IMR-90 (cell line): Measurements from ENCODE around the gene DIAPH2. TPM values are rescaled to one million over a fixed set of nuclear protein-coding genes. Genes with fewer than 3 reads are reported as not detected.

Experiments
- ATAC-seq: fragments of 200-7000 bp; cut with Tn5 transposase; 2 replicates; pipeline ENCODE4 v1.9.1; 2020; ENCODE audit warnings: low read depth, mild to moderate bottlenecking, moderate library complexity
- BruUV-seq: library from RNA; stranded (reverse); fragments of 400-500 nt; replicated peaks from 2 replicates; lab custom pipeline; 2021; lab: Mats Ljungman, UMichigan
- CTCF ChIA-PET: fragments of 300-600 bp; formaldehyde crosslinking; extraction: SDS; loops from one replicate; lab custom pipeline; 2021; ENCODE audit warnings: antibody characterized with exemption; lab: Yijun Ruan, JAX
- POLR2A ChIA-PET: fragments of 300-600 bp; sonication (Branson Sonifier 250); formaldehyde crosslinking; loops from one replicate; lab custom pipeline; 2022; ENCODE audit warnings: antibody characterized with exemption; ENCODE audit not compliant: unreplicated experiment; lab: Charles Lee
- DNase-seq: peaks from one replicate; pipeline ENCODE4 v3.0.0; 2013
- H2AFZ ChIP-seq: replicated peaks from 2 replicates; pipeline ENCODE3; 2013; ENCODE audit warnings: low read length, mild to moderate bottlenecking; ENCODE audit not compliant: poor library complexity
- H2AK5ac ChIP-seq: 2 replicates; pipeline ENCODE4 v1.6.1; 2013; ENCODE audit warnings: low read depth, low read length, inconsistent platforms
- H2AK9ac ChIP-seq: replicated peaks from 2 replicates; pipeline ENCODE3; 2013; ENCODE audit warnings: mild to moderate bottlenecking, low read depth, low read length, moderate library complexity; ENCODE audit not compliant: poor library complexity
- H2BK120ac ChIP-seq: 2 replicates; pipeline ENCODE4 v1.6.1; 2013; ENCODE audit warnings: low read depth, low read length, inconsistent platforms
- H2BK15ac ChIP-seq: 3 replicates; pipeline ENCODE4 v1.6.1; 2013; ENCODE audit warnings: low read depth, low read length, inconsistent platforms
- H2BK20ac ChIP-seq: 2 replicates; pipeline ENCODE4 v1.6.1; 2013; ENCODE audit warnings: low read depth, mild to moderate bottlenecking, inconsistent platforms, low read length, moderate library complexity
- H2BK5ac ChIP-seq: 2 replicates; pipeline ENCODE4 v1.6.1; 2013; ENCODE audit warnings: mild to moderate bottlenecking, low read depth, low read length, inconsistent platforms; ENCODE audit not compliant: poor library complexity, severe bottlenecking
- H3K14ac ChIP-seq: replicated peaks from 2 replicates; pipeline ENCODE4 v1.6.1; 2013; ENCODE audit warnings: low read depth, low read length, inconsistent platforms
- H3K18ac ChIP-seq: 2 replicates; pipeline ENCODE4 v1.6.1; 2013; ENCODE audit warnings: low read depth, low read length, control low read depth
- H3K23ac ChIP-seq: 2 replicates; pipeline ENCODE4 v1.6.1; 2013; ENCODE audit warnings: low read depth, low read length, inconsistent platforms
- H3K27ac ChIP-seq: 2 replicates; pipeline ENCODE4 v1.5.1; 2013; ENCODE audit warnings: mild to moderate bottlenecking, control low read depth, low read length; ENCODE audit not compliant: insufficient read depth
- H3K27me3 ChIP-seq: 2 replicates; pipeline ENCODE4 v1.6.1; 2013; ENCODE audit warnings: low read length; ENCODE audit not compliant: control insufficient read depth, insufficient read depth
- H3K36me3 ChIP-seq: 2 replicates; pipeline ENCODE4 v1.6.1; 2013; ENCODE audit warnings: low read length, mixed read lengths; ENCODE audit not compliant: control insufficient read depth, insufficient read depth
- H3K4ac ChIP-seq: 2 replicates; pipeline ENCODE4 v1.6.1; 2013; ENCODE audit warnings: low read depth, low read length, inconsistent platforms
- H3K4me1 ChIP-seq: 2 replicates; pipeline ENCODE4 v1.6.1; 2013; ENCODE audit warnings: low read length, mixed read lengths; ENCODE audit not compliant: control insufficient read depth, insufficient read depth
- H3K4me2 ChIP-seq: 2 replicates; pipeline ENCODE4 v1.6.1; 2013; ENCODE audit warnings: low read depth, mild to moderate bottlenecking, control low read depth, low read length, moderate library complexity
- H3K4me3 ChIP-seq: 2 replicates; pipeline ENCODE4 v1.5.1; 2013; ENCODE audit warnings: low read depth, mild to moderate bottlenecking, control low read depth, low read length, moderate library complexity; ENCODE audit not compliant: insufficient read depth
- H3K56ac ChIP-seq: 2 replicates; pipeline ENCODE4 v1.6.1; 2013; ENCODE audit warnings: low read length, inconsistent platforms; ENCODE audit not compliant: insufficient read depth; ENCODE audit errors: extremely low read depth
- H3K79me1 ChIP-seq, 2 experiments: 2 replicates each; pipeline ENCODE4 v1.6.1; 2013; ENCODE audit warnings: low read length in 2 of 2, inconsistent platforms in 1 of 2, low read depth in 1 of 2
- H3K9ac ChIP-seq: 2 replicates; pipeline ENCODE4 v1.6.1; 2013; ENCODE audit warnings: low read depth, low read length, control low read depth
- H3K9me1 ChIP-seq: 2 replicates; pipeline ENCODE4 v1.6.1; 2013; ENCODE audit warnings: low read length, inconsistent platforms; ENCODE audit not compliant: insufficient read depth
- H3K9me3 ChIP-seq: 2 replicates; pipeline ENCODE4 v1.6.1; 2013; ENCODE audit warnings: low read length; ENCODE audit not compliant: control insufficient read depth, insufficient read depth
- H4K20me1 ChIP-seq: 2 replicates; pipeline ENCODE4 v1.6.1; 2013; ENCODE audit warnings: low read length, inconsistent platforms; ENCODE audit not compliant: insufficient read depth
- H4K5ac ChIP-seq: 2 replicates; pipeline ENCODE4 v1.6.1; 2013; ENCODE audit warnings: mild to moderate bottlenecking, low read depth, low read length, control low read depth
- H4K8ac ChIP-seq, 2 experiments: 2 replicates each; pipeline ENCODE4 v1.6.1; 2013; ENCODE audit warnings: low read depth in 2 of 2, low read length in 2 of 2, control low read depth in 1 of 2, inconsistent platforms in 1 of 2
- H4K91ac ChIP-seq: 2 replicates; pipeline ENCODE4 v1.6.1; 2013; ENCODE audit warnings: low read depth, low read length, inconsistent platforms; ENCODE audit not compliant: insufficient read depth
- BHLHE40 ChIP-seq: fragments of 150-350 bp; IDR thresholded peaks from 2 replicates; pipeline ENCODE4 v1.6.1; 2016; ENCODE audit warnings: mild to moderate bottlenecking, low read depth, low read length
- CEBPB ChIP-seq: IDR thresholded peaks from 2 replicates; pipeline ENCODE4 v1.6.1; 2012; ENCODE audit warnings: low read depth, low read length, improper control_type of control experiment
- CHD1 ChIP-seq: IDR thresholded peaks from 2 replicates; pipeline ENCODE4 v1.6.1; 2012; ENCODE audit warnings: low read depth, low read length, improper control_type of control experiment
- CTCF ChIP-seq: conservative IDR thresholded peaks from 2 replicates; pipeline ENCODE4 v1.5.1; 2012; ENCODE audit warnings: mild to moderate bottlenecking, low read depth, low read length, improper control_type of control experiment
- ELK1 ChIP-seq: fragments of 150-350 bp; IDR thresholded peaks from 2 replicates; pipeline ENCODE4 v1.6.1; 2016; ENCODE audit warnings: low read depth, mild to moderate bottlenecking, low read length, moderate library complexity, borderline replicate concordance
- FOS ChIP-seq: fragments of 150-350 bp; IDR thresholded peaks from 2 replicates; pipeline ENCODE4 v1.6.1; 2016; ENCODE audit warnings: low read depth, low read length
- MAFK ChIP-seq: IDR thresholded peaks from 2 replicates; pipeline ENCODE4 v1.6.1; 2012; ENCODE audit warnings: low read depth, low read length, improper control_type of control experiment
- MAZ ChIP-seq: IDR thresholded peaks from 2 replicates; pipeline ENCODE4 v1.6.1; 2012; ENCODE audit warnings: low read depth, mild to moderate bottlenecking, low read length, improper control_type of control experiment, moderate library complexity, borderline replicate concordance
- MXI1 ChIP-seq: IDR thresholded peaks from 2 replicates; pipeline ENCODE4 v1.6.1; 2012; ENCODE audit warnings: low read depth, mild to moderate bottlenecking, low read length, moderate library complexity, borderline replicate concordance
- NFE2L2 ChIP-seq: fragments of 150-350 bp; IDR thresholded peaks from 2 replicates; pipeline ENCODE4 v1.6.1; 2016; ENCODE audit warnings: low read depth, mild to moderate bottlenecking, low read length
- POLR2A ChIP-seq: IDR thresholded peaks from 2 replicates; pipeline ENCODE4 v1.6.1; 2012; ENCODE audit warnings: mild to moderate bottlenecking, low read depth, low read length
- RAD21 ChIP-seq: IDR thresholded peaks from 2 replicates; pipeline ENCODE4 v1.6.1; 2012; ENCODE audit warnings: low read length, improper control_type of control experiment
- RCOR1 ChIP-seq: IDR thresholded peaks from 2 replicates; pipeline ENCODE4 v1.6.1; 2012; ENCODE audit warnings: mild to moderate bottlenecking, low read length, improper control_type of control experiment; ENCODE audit not compliant: insufficient replicate concordance
- RFX5 ChIP-seq: IDR thresholded peaks from 2 replicates; pipeline ENCODE4 v1.8.0; 2012; ENCODE audit warnings: low read depth, mild to moderate bottlenecking, low read length, moderate library complexity
- USF2 ChIP-seq: fragments of 150-350 bp; IDR thresholded peaks from 2 replicates; pipeline ENCODE4 v1.6.1; 2017; ENCODE audit warnings: mild to moderate bottlenecking, antibody characterized with exemption, low read length, low read depth
- WGBS, 2 experiments: methylation state at CpG; one replicate each; pipeline versions ENCODE4 v1.1.5 to v1.1.7; 2013; ENCODE audit warnings: missing lambda C conversion rate in 2 of 2; ENCODE audit not compliant: insufficient read length in 1 of 2; ENCODE audit errors: extremely low coverage in 2 of 2; 5-methylcytosine and 5-hydroxymethylcytosine counted together
- dilution Hi-C: fragments of 300-500 bp; cut with HindIII; formaldehyde crosslinking; loops from one replicate; pipeline ENCODE4 v1.14.3; 2018; ENCODE audit warnings: low sequenced_read_pairs; ENCODE audit not compliant: unreplicated experiment
- in situ Hi-C: fragments of 300-500 bp; cut with MboI; formaldehyde crosslinking; loops from 3 replicates; pipeline ENCODE4 v1.14.3; 2019; ENCODE audit warnings: low sequenced_read_pairs, inconsistent platforms, mixed read lengths
- intact Hi-C: fragments of 100-400 bp; cut with micrococcal nuclease; formaldehyde crosslinking; loops from 2 replicates; pipeline ENCODE4 v1.10.0; 2022
- polyA plus RNA-seq, 3 experiments: library from polyadenylated mRNA; depleted of rRNA; stranded (reverse); fragments of >200 nt; gene quantifications; 2 replicates each; pipeline ENCODE4 v1.2.3, GENCODE V29; 2012; ENCODE audit warnings: low replicate concordance in 1 of 3
- total RNA-seq: library from RNA; depleted of rRNA; stranded (reverse); fragments of >200 nt; gene quantifications from 2 replicates; pipeline ENCODE4 v1.2.3, GENCODE V29; 2012

The DIAPH2 gene
- total and polyA plus RNA-seq, 2 of the 4 experiments (the other 2 are of a cell fraction), result 3.6 to 19.9 TPM

GRCh38 chrX:97602465-97603258 is 918.0 kb downstream of the DIAPH2 start:
- no TSS peak for BruUV-seq
- no peak for DNase-seq
- dilution Hi-C loops, result no loop called here

More at GRCh38 chrX:97602465-97603258, 918.0 kb downstream of the DIAPH2 start:
- Histone ChIP-seq H3K4me3 (no peak overlapping the region), H2BK15ac (no peak overlapping the region), H2AK9ac (no peak overlapping the region), H3K4ac (no peak overlapping the region), H3K27me3 (no peaks in the 10 kb centered on the region; the same call in none of the 2 replicates), H3K9me3 (no peaks in the 10 kb centered on the region), H2BK120ac (no peak overlapping the region), H3K18ac (no peak overlapping the region), H3K14ac (no peak overlapping the region), H2BK5ac (no peak overlapping the region), H4K20me1 (no peaks in the 10 kb centered on the region), H3K36me3 (no peaks in the 10 kb centered on the region), H3K4me2 (no peak overlapping the region), H2BK20ac (no peak overlapping the region), H3K79me1 (no peaks in the 10 kb centered on the region), H4K5ac (no peak overlapping the region), H3K23ac (no peak overlapping the region), H2AFZ (no peak overlapping the region), H3K27ac (no peak overlapping the region), H4K8ac (no peak overlapping the region), H4K91ac (no peak overlapping the region), H3K9ac (no peak overlapping the region), H3K4me1 (no peaks in the 10 kb centered on the region), H3K56ac (no peak overlapping the region), H2AK5ac (no peak overlapping the region), H3K9me1 (no peaks in the 10 kb centered on the region)
- TF ChIP-seq ELK1 (no peak), USF2 (no peak), MAFK (no peak), NFE2L2 (no peak), BHLHE40 (no peak), CHD1 (no peak), MXI1 (no peak), FOS (no peak), CEBPB (no peak), MAZ (no peak), RCOR1 (no peak), RFX5 (no peak), POLR2A (no peak), RAD21 (no peak), CTCF (no peak)
- ChIA-PET POLR2A (no interaction called here), CTCF (no interaction called here)
- intact Hi-C loops (no loop called here), in situ Hi-C loops (no loop called here)
- no CpG with 5 or more reads among the region's 3 CpGs for WGBS, 2 experiments
- no peak for ATAC-seq
